Panc1 (cell line): ENCODE measurements around the gene TLE4.

Source experiments
- POLR2AphosphoS5 ChIP-seq: IDR thresholded peaks from 2 replicates; pipeline ENCODE4 v1.6.1; 2012; ENCODE audit warnings: mild to moderate bottlenecking, low read depth, low read length, moderate library complexity
- REST ChIP-seq, 2 experiments: IDR thresholded peaks; 2 replicates each; pipeline ENCODE4 v1.6.1; 2011 to 2012; ENCODE audit warnings: low read depth in 2 of 2, control low read depth in 1 of 2, low read length in 1 of 2, mild to moderate bottlenecking in 1 of 2, moderate library complexity in 1 of 2; ENCODE audit not compliant: insufficient read depth in 1 of 2
- SIN3A ChIP-seq: IDR thresholded peaks from 2 replicates; pipeline ENCODE4 v1.6.1; 2012; ENCODE audit warnings: low read depth, mild to moderate bottlenecking, low read length, moderate library complexity, borderline replicate concordance; ENCODE audit not compliant: insufficient read depth
- TCF7L2 ChIP-seq: IDR thresholded peaks from 2 replicates; pipeline ENCODE4 v1.6.1; 2011; ENCODE audit warnings: mild to moderate bottlenecking, low read depth, low read length, inconsistent platforms
- TF ChIP-seq, protein P1 (sequence below): fragments of 450-650 bp; IDR thresholded peaks from 2 replicates; pipeline ENCODE4 v1.5.1; 2017; ENCODE audit warnings: mild to moderate bottlenecking

- TF ChIP-seq REST (IDR thresholded peaks at IDR 0.05; ENCODE audit: insufficient read depth in 1 of 2, low read depth in 2 of 2, low read length in 1 of 2) (no peak), POLR2AphosphoS5 (no peak), TCF7L2 (no peak), SIN3A (no peak)
- TF ChIP-seq, protein P1, sequence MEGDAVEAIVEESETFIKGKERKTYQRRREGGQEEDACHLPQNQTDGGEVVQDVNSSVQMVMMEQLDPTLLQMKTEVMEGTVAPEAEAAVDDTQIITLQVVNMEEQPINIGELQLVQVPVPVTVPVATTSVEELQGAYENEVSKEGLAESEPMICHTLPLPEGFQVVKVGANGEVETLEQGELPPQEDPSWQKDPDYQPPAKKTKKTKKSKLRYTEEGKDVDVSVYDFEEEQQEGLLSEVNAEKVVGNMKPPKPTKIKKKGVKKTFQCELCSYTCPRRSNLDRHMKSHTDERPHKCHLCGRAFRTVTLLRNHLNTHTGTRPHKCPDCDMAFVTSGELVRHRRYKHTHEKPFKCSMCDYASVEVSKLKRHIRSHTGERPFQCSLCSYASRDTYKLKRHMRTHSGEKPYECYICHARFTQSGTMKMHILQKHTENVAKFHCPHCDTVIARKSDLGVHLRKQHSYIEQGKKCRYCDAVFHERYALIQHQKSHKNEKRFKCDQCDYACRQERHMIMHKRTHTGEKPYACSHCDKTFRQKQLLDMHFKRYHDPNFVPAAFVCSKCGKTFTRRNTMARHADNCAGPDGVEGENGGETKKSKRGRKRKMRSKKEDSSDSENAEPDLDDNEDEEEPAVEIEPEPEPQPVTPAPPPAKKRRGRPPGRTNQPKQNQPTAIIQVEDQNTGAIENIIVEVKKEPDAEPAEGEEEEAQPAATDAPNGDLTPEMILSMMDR, result no peak
Measured at GRCh38 chr9:79642671-79643070, 70.9 kb downstream of the TLE4 start.
